Frontal cortex (tissue), 4 donors: ENCODE measurements around the gene ATPAF1. TPM values are rescaled to one million over a fixed set of nuclear protein-coding genes. Genes with fewer than 3 reads are reported as not detected.
"Not testable (repeated sequence)": the region's sequence is repeated elsewhere in the genome, so short reads cannot be mapped to it uniquely, and the experiment has no call there.

Experiments used
- DNase-seq, 2 donors: peaks; one replicate each; pipeline ENCODE4 v3.0.0; 2012; ENCODE audit warnings: low spot score in 2 of 2
- FAIRE-seq: peaks from 2 replicates; lab custom pipeline; 2012; peaks lifted over from hg19 to GRCh38; lab: Jason Lieb, UNC
- total RNA-seq: library from RNA; depleted of rRNA; stranded (reverse); fragments of >200 nt; gene quantifications from one replicate; pipeline ENCODE4 v1.2.3, GENCODE V29; 2014
- donor health status: control.
- donor health status: control.
- donor health status: control.

Gene ATPAF1
- total RNA-seq, 1 donor from 2014 or later, result 31.4 TPM

DNA sequence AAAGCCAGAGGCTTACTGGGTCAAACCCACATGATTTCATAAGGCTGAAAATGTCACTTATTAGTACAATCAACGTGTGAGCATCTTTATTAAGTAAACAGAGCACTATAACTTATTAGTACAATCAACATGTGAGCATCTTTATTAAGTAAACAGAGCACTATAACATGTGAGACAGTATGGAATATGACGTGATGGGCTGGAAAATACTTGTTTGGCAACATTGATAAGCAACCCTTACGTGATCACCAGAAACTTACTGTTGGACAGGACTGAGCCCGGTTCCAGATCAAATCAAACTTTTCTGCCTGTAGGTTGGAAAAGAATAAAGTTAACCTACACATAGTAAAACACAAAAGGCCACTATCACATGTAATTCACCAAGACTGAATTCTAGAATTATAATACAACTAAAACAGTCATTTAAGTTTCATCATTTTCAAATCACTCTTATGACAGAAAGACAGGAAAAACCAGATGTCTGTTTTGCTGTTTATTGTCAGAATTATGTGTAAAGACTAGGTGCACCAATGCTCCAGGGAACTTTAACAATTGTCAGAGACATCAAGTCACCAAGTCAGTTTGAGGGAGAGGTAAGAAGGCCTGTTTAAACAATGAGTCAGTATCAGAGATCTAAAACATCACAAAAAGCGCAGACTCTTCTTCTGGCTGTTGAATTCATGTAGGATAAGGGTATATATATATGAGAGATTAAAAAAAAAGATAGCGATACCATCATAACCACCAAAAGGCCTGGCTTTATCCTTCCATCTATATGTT, 15.7 kb downstream of the ATPAF1 start:
- DNase-seq, result no peak
- FAIRE-seq, result no peak

- not testable (repeated sequence) for DNase-seq, FAIRE-seq
These were observed 17.0 kb downstream of the ATPAF1 start for GRCh38 chr1:46651152-46651551.

- FAIRE-seq, result no peak
- no peak for DNase-seq
These were observed 17.7 kb downstream of the ATPAF1 start for GRCh38 chr1:46650491-46650890.

- FAIRE-seq, result no peak
These were observed 18.4 kb downstream of the ATPAF1 start for GRCh38 chr1:46649764-46650163.

DNA sequence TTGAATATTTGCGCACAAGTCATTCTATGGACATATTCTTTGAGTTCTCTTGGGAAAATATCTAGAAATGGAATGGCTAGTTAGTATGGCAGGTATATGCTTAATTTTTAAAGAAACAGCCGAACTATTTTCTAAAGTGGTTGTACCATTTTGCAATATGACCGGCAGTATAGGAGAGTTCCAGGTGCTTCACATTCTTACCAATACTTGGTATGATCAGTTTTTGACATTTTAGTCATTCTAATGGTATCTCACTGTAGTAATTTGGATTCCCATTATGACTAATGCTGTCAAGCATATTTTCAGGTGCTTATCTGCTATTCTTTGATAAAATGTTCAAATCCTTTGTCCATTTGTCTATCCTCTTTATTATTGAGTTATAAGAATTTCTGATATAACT, 20.6 kb downstream of the ATPAF1 start:
- no peak for DNase-seq
- FAIRE-seq, result no peak

More at GRCh38 chr1:46649764-46650163, 18.4 kb downstream of the ATPAF1 start:
- no peak for DNase-seq

GRCh38 chr1:46646844-46647243, 21.3 kb downstream of the ATPAF1 start:
- DNase-seq (no peak), FAIRE-seq (no peak)

DNA sequence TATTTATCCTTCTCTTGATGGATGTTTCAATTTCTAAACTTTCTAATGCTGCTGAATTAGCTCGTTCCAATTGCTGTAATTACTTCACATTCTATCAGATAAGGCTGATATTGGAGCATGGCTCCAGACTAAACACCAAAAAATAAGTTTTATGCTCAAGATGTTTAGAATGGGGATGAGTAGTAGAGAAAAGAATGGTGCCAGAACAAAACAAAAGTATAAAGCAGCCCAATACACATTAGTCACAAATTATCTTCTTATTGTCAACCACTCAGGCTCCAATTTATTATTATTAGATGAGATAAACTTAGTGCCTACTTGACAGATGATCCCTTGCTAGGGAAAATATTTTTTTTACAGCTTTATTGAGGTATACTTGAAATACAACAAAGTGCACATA, 21.8 kb downstream of the ATPAF1 start:
- no peak for FAIRE-seq
- no peak for DNase-seq

GRCh38 chr1:46645815-46646214, 22.3 kb downstream of the ATPAF1 start:
- FAIRE-seq (no peak), DNase-seq (no peak)

- no peak for DNase-seq
These were observed 24.8 kb downstream of the ATPAF1 start for GRCh38 chr1:46643368-46643775.

DNA sequence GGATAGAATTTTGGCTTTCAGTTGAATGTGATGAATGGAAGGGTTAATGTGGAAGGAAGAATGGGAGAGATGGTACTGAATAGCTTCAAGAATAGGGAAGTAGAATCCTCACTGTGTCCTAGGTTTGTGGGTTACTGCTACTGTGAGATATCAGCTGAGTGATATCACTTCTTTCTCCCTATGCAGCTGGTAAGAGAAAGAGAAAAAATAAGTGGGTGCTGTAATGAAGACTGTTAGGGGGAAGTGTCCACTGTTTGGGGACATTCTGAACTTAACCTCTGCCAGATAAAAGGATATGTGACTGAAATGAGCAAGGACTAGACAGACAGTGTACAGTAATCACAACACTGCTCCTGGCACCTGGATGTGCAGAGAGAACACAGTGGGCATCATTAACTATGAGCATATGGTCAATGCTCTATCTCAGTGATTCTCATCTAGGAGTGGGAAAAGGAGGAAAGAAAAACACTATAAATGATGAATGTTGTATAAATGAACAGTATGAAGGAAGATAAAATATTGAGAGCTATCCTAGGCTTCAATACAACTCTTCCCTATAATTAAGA, 26.0 kb downstream of the ATPAF1 start:
- no peak for FAIRE-seq
- DNase-seq, result no peak

More at GRCh38 chr1:46643368-46643775, 24.8 kb downstream of the ATPAF1 start:
- no peak for FAIRE-seq

DNA sequence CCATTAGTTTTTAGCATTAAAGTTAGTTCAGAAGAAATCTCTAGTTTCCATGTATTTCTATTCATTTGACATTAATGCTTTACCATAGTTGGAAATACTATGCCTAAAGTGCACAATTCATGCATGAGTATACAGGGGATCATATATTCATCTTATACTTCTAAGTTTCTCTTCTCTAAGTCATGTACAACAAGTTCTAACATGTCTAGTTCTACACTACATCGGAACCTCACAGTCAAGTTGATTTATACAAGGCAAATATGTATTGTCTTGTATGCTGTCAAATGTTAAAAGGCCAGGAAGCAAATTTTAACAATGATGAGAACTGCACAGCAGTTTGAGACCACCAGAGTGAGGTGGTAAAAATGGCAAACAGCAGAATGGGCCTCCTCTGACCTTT, 28.6 kb downstream of the ATPAF1 start:
- FAIRE-seq (no peak), DNase-seq (no peak)

DNA sequence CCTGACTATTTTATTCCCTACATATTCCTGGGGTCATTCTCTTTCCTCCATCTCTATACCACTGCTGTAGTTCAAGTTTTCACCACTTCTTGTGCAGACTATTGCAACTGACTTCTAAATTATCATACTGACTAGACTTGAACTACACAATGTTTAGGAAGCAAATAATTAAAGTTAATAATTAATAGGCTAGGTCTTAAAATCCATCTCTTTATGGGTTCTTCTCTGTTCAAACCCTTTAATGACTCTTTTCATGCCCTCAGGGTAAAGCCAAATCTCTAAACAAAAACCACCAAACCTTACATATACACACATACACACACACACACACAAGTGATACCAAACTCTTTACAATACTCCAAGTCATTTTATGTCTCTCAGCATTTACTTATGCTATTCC, 29.2 kb downstream of the ATPAF1 start:
- DNase-seq (no peak), FAIRE-seq (no peak)

DNA sequence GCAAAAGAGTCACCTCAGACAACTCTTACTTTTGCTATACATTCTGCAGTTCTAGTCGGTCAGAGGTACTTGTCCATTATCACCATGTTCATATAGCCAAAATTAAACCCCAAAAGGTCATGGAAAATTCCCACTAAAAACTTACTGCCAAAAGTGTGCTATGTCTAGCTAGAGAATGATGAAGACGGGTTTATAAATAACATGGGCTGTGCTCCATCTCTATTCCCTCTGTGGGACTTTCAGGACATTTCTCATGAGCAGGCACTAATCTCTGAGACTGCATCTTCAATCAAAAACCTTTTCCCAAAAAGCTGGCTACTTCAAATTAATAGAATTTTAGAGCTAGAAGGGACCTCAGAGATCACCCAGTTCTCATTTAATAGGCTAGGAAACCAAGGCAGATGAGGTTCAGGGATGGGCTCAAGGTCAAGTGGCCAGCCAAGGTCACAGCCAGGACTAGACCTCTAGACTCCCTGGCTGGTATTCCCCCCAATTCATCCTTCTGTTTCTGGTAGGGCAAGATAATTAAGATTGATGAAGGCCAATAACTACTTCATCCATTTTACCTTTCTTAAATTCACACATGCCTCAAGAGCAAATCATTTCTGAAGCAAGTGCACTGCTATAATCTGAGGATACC, 30.6 kb downstream of the ATPAF1 start:
- FAIRE-seq (no peak), DNase-seq (no peak)

- no peak for DNase-seq
These were observed 33.0 kb downstream of the ATPAF1 start for GRCh38 chr1:46635205-46635604.

DNA sequence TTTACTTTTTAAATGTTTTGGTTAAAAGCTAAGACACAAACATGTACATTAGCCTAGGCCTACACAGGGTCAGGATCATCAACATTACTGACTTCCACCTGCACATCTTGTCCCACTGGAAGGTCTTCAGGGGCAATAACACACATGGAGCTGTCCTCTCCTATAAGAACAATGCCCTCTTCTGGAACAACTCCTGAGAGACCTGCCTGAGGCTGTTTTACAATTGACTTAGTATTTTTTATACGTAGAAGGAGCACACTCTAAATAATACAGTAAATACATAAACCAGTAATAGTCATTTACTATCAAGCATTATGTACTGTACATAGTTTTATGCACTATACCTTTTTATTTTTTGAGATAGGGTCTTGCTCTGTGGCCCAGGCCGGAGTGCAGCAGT, 37.4 kb downstream of the ATPAF1 start:
- no peak for FAIRE-seq
- DNase-seq, result no peak

More at GRCh38 chr1:46635205-46635604, 33.0 kb downstream of the ATPAF1 start:
- FAIRE-seq, result no peak

- DNase-seq (no peak), FAIRE-seq (no peak)
These were observed 44.2 kb downstream of the ATPAF1 start for GRCh38 chr1:46623743-46624644.

GRCh38 chr1:46622344-46622743, 45.8 kb downstream of the ATPAF1 start:
- DNase-seq (no peak), FAIRE-seq (no peak)

DNA sequence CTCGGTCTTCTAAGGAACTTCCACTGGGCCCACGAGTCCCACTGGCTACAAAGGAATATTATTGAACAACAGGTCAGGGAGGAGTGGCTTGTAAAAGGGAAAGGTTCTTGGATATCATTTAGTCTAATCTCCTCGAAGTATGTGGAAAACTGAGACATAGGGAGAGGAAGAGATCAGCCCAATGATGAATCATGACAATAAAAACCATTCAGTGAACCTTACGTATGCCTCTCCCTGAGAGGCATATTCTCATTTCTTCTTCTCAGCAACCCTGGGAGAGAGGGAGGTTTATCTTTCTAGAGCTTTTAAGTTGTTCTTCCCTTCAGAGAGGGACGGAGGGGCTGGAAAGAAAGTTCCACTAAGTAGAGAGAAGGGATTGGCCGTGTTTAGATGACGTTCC, 46.2 kb downstream of the ATPAF1 start:
- FAIRE-seq, result no peak
- DNase-seq, result no peak

GRCh38 chr1:46619656-46620258, 48.4 kb downstream of the ATPAF1 start:
- FAIRE-seq, result no peak
- DNase-seq, result no peak
